Chondrocyte (in vitro differentiated cells): ENCODE results near the gene FOXO3. TPM values are rescaled to one million over a fixed set of nuclear protein-coding genes. Genes with fewer than 3 reads are reported as not detected.
A peak's percentile ranks its signal among the peaks of the same experiment; 100 is the strongest.

ENCODE experiments used
- DNase-seq: peaks from one replicate; pipeline ENCODE4 v3.0.0; 2021; ENCODE audit warnings: mixed read lengths, low spot score
- H3K27ac Mint-ChIP-seq: one replicate; pipeline ENCODE4 v1.8.0; 2021; ENCODE audit warnings: mild to moderate bottlenecking, moderate library complexity, mixed read lengths; ENCODE audit not compliant: unreplicated experiment
- H3K27me3 Mint-ChIP-seq: 2 replicates; pipeline ENCODE4 v1.8.0; 2021; ENCODE audit warnings: low read depth, mixed read lengths
- H3K36me3 Mint-ChIP-seq: 2 replicates; pipeline ENCODE4 v1.8.0; 2021; ENCODE audit warnings: low read depth, mixed read lengths
- H3K4me1 Mint-ChIP-seq: 2 replicates; pipeline ENCODE4 v1.8.0; 2021; ENCODE audit warnings: low read depth, mild to moderate bottlenecking, mixed read lengths
- H3K4me3 Mint-ChIP-seq: one replicate; pipeline ENCODE4 v1.8.0; 2021; ENCODE audit warnings: mild to moderate bottlenecking, moderate library complexity, mixed read lengths; ENCODE audit not compliant: unreplicated experiment
- H3K9me3 Mint-ChIP-seq: 2 replicates; pipeline ENCODE4 v1.8.0; 2021; ENCODE audit warnings: low read depth, mixed read lengths
- total RNA-seq: library from RNA; stranded (reverse); gene quantifications from 3 replicates; pipeline ENCODE4 v1.2.1, GENCODE V29; 2021
- TF ChIP-seq, protein P1 (sequence below): fragments of 200-600 bp; sonication (generic); IDR thresholded peaks from 2 replicates; pipeline ENCODE4 v1.5.0; 2021; ENCODE audit warnings: antibody characterized with exemption, mild to moderate bottlenecking, moderate library complexity

The FOXO3 gene
- total RNA-seq, 1 donor from 2014 or later = 45.0 TPM

DNA sequence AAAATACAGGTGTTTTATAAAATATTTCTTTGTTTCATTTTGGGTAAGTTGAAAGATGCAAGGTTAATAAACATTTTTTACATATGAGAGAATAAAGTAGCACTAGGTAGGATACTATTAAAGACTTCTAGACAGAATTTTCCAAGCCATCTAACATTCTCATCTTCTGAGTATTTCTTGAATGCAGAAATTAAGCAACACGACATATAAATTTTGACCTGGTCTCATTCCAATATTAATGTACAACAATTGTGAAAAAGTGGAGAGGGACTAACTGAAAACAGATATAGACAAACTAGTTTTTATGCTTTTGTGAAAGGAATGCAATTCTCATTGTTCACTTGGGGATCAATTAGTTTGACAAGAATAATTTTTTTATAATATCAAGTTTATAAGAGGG, 11.5 kb upstream of the FOXO3 start:
- Mint-ChIP-seq H3K36me3 (no peaks in the 10 kb centered on the region), H3K4me3 (no peak overlapping the region), H3K4me1 (no peaks in the 10 kb centered on the region), H3K9me3 (no peaks in the 10 kb centered on the region), H3K27ac (no peak overlapping the region), H3K27me3 (no peaks in the 10 kb centered on the region)
- no peak for DNase-seq
- TF ChIP-seq, protein P1, sequence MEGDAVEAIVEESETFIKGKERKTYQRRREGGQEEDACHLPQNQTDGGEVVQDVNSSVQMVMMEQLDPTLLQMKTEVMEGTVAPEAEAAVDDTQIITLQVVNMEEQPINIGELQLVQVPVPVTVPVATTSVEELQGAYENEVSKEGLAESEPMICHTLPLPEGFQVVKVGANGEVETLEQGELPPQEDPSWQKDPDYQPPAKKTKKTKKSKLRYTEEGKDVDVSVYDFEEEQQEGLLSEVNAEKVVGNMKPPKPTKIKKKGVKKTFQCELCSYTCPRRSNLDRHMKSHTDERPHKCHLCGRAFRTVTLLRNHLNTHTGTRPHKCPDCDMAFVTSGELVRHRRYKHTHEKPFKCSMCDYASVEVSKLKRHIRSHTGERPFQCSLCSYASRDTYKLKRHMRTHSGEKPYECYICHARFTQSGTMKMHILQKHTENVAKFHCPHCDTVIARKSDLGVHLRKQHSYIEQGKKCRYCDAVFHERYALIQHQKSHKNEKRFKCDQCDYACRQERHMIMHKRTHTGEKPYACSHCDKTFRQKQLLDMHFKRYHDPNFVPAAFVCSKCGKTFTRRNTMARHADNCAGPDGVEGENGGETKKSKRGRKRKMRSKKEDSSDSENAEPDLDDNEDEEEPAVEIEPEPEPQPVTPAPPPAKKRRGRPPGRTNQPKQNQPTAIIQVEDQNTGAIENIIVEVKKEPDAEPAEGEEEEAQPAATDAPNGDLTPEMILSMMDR = no peak

DNA sequence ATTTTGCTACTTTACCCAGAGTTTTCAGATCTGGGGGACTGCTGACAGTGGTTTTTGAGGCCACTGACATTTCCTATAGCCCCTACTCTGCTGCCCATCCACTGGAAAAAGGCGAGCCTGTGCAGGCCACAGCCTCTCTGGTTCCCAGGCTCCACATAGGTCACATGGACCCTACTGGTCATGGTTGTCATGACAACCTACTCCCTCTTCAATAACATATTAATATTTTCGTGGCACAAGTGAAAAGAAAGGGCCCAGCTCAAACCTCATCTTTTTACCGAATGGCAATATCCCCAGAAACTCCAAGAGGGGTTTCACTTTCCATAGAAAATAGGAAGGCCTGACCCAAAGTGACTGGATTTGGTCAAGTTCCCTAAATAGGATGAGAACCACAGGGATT, 11.0 kb upstream of the FOXO3 start:
- no peaks in the 10 kb centered on the region for H3K27me3 Mint-ChIP-seq
- TF ChIP-seq, protein P1 = peak; percentile 12
- H3K4me3 Mint-ChIP-seq = no peak overlapping the region
- no peak overlapping the region for H3K27ac Mint-ChIP-seq
- H3K4me1 Mint-ChIP-seq = no peaks in the 10 kb centered on the region
- no peaks in the 10 kb centered on the region for H3K9me3 Mint-ChIP-seq
- no peak for DNase-seq
- H3K36me3 Mint-ChIP-seq = no peaks in the 10 kb centered on the region

DNA sequence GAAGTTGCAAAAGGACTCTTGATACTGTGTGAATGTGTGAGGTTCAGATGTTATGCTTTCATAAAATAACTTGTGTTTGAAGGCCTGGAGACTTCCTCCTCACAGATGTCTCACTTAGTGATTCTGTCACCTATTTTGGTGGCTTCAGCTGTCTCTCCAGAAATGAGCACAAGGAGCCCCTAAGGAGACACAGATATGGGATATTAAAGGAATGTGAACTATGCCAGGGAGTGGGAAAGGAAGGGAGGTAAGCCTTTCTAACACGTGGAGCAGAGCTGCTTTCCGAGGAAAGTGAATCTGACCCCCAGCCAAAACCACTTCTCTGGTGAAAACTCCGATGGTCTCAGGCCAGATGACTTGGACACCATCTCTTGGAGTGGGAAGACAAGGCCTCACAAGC, 10.5 kb upstream of the FOXO3 start:
- no peak overlapping the region for H3K27ac Mint-ChIP-seq
- DNase-seq = no peak
- H3K27me3 Mint-ChIP-seq = no peaks in the 10 kb centered on the region
- H3K9me3 Mint-ChIP-seq = no peaks in the 10 kb centered on the region
- no peak overlapping the region for H3K4me3 Mint-ChIP-seq
- TF ChIP-seq, protein P1 = no peak
- H3K4me1 Mint-ChIP-seq = no peaks in the 10 kb centered on the region
- no peaks in the 10 kb centered on the region for H3K36me3 Mint-ChIP-seq

DNA sequence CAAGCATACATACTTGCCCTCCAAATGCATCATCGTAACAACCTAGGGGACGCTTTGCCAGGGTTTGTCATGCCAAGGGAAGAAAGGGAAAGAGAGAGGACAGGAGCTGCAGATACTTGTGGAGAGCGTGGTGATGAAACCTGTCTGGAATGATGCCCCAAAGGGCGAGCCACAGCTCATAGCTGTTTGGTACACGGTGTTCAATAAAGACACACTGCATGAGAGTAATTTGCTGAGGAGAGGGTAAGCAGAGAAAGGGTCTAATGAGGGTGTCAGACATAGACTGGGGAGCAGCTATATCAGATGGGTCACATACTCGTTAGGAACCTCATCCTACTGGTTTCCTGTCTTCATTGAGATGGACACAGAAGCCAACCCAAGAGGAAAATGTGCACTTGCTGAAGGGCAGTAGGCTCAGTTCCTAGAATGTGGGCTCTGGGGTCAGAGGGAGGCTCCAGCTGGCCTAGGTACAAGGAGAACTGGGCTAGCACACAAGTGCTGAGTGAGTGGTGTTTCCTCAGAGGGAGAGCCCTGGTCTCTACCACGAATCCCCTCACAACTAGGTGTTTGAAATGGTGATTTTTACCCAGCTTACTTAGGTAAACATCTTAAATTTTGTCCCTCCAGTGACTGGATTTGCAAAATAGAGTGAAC, 5.2 kb upstream of the FOXO3 start:
- H3K4me1 Mint-ChIP-seq = peaks cover 9% of the 10 kb centered on the region
- DNase-seq = no peak
- H3K27ac Mint-ChIP-seq = no peak overlapping the region
- TF ChIP-seq, protein P1 = no peak
- no peaks in the 10 kb centered on the region for H3K27me3 Mint-ChIP-seq
- H3K4me3 Mint-ChIP-seq = no peak overlapping the region
- no peaks in the 10 kb centered on the region for H3K36me3 Mint-ChIP-seq
- H3K9me3 Mint-ChIP-seq = no peaks in the 10 kb centered on the region

DNA sequence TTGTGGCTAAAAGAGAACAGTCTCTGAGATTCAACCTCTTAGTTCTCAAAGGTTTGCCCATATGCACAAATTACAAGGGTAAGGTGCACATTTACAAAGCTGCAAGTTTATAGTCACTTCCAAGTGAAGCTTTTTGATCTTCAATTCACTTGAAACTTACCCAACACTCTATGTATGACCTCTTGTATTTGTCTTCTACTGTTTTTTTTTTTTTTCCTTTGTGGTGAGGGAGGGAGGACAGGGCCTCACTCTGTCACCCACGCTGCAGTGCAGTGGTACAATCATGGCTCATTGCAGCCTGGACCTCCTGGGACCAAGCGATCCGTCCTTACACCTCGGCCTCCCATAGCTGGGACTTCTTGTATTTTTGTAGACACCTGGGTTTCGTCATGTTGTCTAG, 4.5 kb upstream of the FOXO3 start:
- no peaks in the 10 kb centered on the region for H3K9me3 Mint-ChIP-seq
- H3K36me3 Mint-ChIP-seq = no peaks in the 10 kb centered on the region
- DNase-seq = no peak
- TF ChIP-seq, protein P1 = no peak
- peaks cover 9% of the 10 kb centered on the region for H3K4me1 Mint-ChIP-seq
- no peak overlapping the region for H3K4me3 Mint-ChIP-seq
- no peaks in the 10 kb centered on the region for H3K27me3 Mint-ChIP-seq
- H3K27ac Mint-ChIP-seq = no peak overlapping the region
